Measurements from ENCODE around the gene ADI1. TPM values are rescaled to one million over a fixed set of nuclear protein-coding genes. Genes with fewer than 3 reads are reported as not detected.

Gene ADI1
- total and polyA plus RNA-seq, 2 of the 4 experiments (the other 2 are of a cell fraction), result 43.2 to 46.0 TPM

DNA sequence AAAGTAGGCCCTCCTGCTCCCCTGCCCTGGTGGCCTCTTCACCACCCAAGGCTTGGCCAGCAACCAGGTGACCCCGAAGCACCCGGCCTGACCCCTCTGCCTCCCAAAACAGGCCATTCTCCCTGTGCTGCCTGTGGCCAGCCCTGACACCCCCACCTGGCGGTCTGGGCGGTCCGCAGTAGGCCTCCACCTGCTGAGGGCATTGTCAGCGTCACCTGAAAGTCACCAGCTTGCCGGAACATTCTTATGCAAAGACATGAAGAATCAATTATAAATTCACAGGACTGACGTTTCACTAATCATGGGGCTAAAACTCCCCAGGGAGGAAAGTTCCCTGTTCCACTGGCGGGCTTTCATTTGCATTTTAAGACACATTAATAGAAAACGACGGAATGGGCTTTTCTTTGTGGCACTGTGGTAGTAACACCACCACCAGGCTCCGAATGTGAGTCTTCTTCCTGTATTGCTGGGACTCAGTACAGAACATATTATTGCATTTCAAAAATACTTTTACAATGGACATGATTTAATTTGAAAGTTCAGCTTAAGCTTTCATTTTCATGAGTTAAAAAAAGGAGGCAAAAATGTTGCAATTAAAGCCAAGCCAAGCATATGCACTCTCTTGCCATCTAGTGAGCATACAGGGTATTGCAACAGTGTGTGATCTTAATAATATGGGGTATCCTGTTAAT is 57.4 kb downstream of the ADI1 start:
- H3K79me1 ChIP-seq (ENCODE audit: low read depth in 1 of 2, low read length in 2 of 2), result peaks cover 0 to 13% of the 10 kb centered on the region in 2 experiments; a peak in 2 of 4 replicates
- H2AFZ ChIP-seq (replicated peaks; ENCODE audit: low read length, poor library complexity), result no peak overlapping the region
- in situ Hi-C loops (cut with MboI; ENCODE audit: low sequenced_read_pairs) (no loop called here), intact Hi-C loops (cut with micrococcal nuclease) (no loop called here), dilution Hi-C loops (cut with HindIII; ENCODE audit: low sequenced_read_pairs, unreplicated experiment) (no loop called here)
- DNase-seq (peak; percentile 65), ATAC-seq (ENCODE audit: low read depth) (peak; percentile 65)
- H3K56ac ChIP-seq (ENCODE audit: extremely low read depth, insufficient read depth, low read length), result no peak overlapping the region
- peaks cover 22% of the 10 kb centered on the region for H3K36me3 ChIP-seq (ENCODE audit: control insufficient read depth, insufficient read depth, low read length)
- BruUV-seq (replicated peaks), result no TSS peak
- no peaks in the 10 kb centered on the region for H3K27me3 ChIP-seq (ENCODE audit: control insufficient read depth, insufficient read depth, low read length)
- H2BK20ac ChIP-seq (ENCODE audit: low read depth, low read length), result no peak overlapping the region
- no peak overlapping the region for H2AK5ac ChIP-seq (ENCODE audit: low read depth, low read length)
- H3K9me3 ChIP-seq (ENCODE audit: control insufficient read depth, insufficient read depth, low read length), result no peaks in the 10 kb centered on the region
- no peak overlapping the region for H3K18ac ChIP-seq (ENCODE audit: low read depth, low read length)
- H3K4me1 ChIP-seq (ENCODE audit: control insufficient read depth, insufficient read depth, low read length), result peaks cover 12% of the 10 kb centered on the region
- no peak overlapping the region for H3K4me3 ChIP-seq (ENCODE audit: insufficient read depth, low read depth, low read length)
- H3K4me2 ChIP-seq (ENCODE audit: low read depth, low read length), result no peak overlapping the region
- no peak overlapping the region; the same call in 1 of the 2 replicates for H3K9ac ChIP-seq (ENCODE audit: low read depth, low read length)
- no peak overlapping the region for H4K8ac ChIP-seq (ENCODE audit: low read depth in 2 of 2, low read length in 2 of 2)
- no peak overlapping the region for H3K14ac ChIP-seq (replicated peaks; ENCODE audit: low read depth, low read length)
- peak; percentile 72 for TF ChIP-seq RAD21 (IDR thresholded peaks at IDR 0.05; ENCODE audit: low read length)
- TF ChIP-seq MXI1 (IDR thresholded peaks at IDR 0.05; ENCODE audit: borderline replicate concordance, low read depth, low read length), result no peak
- TF ChIP-seq CEBPB (IDR thresholded peaks at IDR 0.05; ENCODE audit: low read depth, low read length), result peak; percentile 91
- TF ChIP-seq SMC3 (IDR thresholded peaks at IDR 0.05; ENCODE audit: low read depth, low read length), result peak; percentile 76
- TF ChIP-seq, protein P1, sequence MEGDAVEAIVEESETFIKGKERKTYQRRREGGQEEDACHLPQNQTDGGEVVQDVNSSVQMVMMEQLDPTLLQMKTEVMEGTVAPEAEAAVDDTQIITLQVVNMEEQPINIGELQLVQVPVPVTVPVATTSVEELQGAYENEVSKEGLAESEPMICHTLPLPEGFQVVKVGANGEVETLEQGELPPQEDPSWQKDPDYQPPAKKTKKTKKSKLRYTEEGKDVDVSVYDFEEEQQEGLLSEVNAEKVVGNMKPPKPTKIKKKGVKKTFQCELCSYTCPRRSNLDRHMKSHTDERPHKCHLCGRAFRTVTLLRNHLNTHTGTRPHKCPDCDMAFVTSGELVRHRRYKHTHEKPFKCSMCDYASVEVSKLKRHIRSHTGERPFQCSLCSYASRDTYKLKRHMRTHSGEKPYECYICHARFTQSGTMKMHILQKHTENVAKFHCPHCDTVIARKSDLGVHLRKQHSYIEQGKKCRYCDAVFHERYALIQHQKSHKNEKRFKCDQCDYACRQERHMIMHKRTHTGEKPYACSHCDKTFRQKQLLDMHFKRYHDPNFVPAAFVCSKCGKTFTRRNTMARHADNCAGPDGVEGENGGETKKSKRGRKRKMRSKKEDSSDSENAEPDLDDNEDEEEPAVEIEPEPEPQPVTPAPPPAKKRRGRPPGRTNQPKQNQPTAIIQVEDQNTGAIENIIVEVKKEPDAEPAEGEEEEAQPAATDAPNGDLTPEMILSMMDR (conservative IDR thresholded peaks at IDR 0.05; ENCODE audit: low read depth, low read length), result peak; percentile 88
- CTCF ChIA-PET, result interaction anchor here (0.6 to 1.8 kb wide), 8 partner anchors 9 to 147 kb away, joined by 3 to 14 read pairs (median 4); no protein-coding TSS in a partner anchor
- H4K20me1 ChIP-seq (ENCODE audit: insufficient read depth, low read length), result no peaks in the 10 kb centered on the region
- H3K9me1 ChIP-seq (ENCODE audit: insufficient read depth, low read length), result peaks cover 7% of the 10 kb centered on the region
- no peak overlapping the region for H2BK5ac ChIP-seq (ENCODE audit: low read depth, low read length, poor library complexity, severe bottlenecking)
- H4K5ac ChIP-seq (ENCODE audit: low read depth, low read length), result no peak overlapping the region
- POLR2A ChIA-PET (ENCODE audit: unreplicated experiment), result no interaction called here
- no peak overlapping the region for H2BK15ac ChIP-seq (ENCODE audit: low read depth, low read length)
- no peak overlapping the region for H2BK120ac ChIP-seq (ENCODE audit: low read depth, low read length)
- H2AK9ac ChIP-seq (replicated peaks; ENCODE audit: low read depth, low read length, poor library complexity), result no peak overlapping the region
- no peak overlapping the region for H3K27ac ChIP-seq (ENCODE audit: insufficient read depth, low read length)
- WGBS, 2 experiments (ENCODE audit: extremely low coverage in 2 of 2, insufficient read length in 1 of 2), result 80% methylated on average over 5 of the region's 12 CpGs; no CpG with 5 or more reads in 1 of the 2 experiments
- H3K4ac ChIP-seq (ENCODE audit: low read depth, low read length), result no peak overlapping the region
- H4K91ac ChIP-seq (ENCODE audit: insufficient read depth, low read depth, low read length), result no peak overlapping the region
- H3K23ac ChIP-seq (ENCODE audit: low read depth, low read length), result no peak overlapping the region

All from IMR-90 (cell line).